CD4-positive, alpha-beta memory T cell (primary cell): ENCODE measurements around the gene CARD8. TPM values are rescaled to one million over a fixed set of nuclear protein-coding genes. Genes with fewer than 3 reads are reported as not detected.
A peak's percentile ranks its signal among the peaks of the same experiment; 100 is the strongest.
"Not testable (repeated sequence)": the region's sequence is repeated elsewhere in the genome, so short reads cannot be mapped to it uniquely, and the experiment has no call there.

Experiments used
- CTCF ChIA-PET: fragments of 350-600 bp; sonication (Branson Sonifier 250); formaldehyde crosslinking; loops from one replicate; lab custom pipeline; 2021; ENCODE audit warnings: inconsistent platforms; ENCODE audit not compliant: partially characterized antibody; lab: Charles Lee
- POLR2A ChIA-PET: fragments of 350-600 bp; sonication (Branson Sonifier 250); formaldehyde crosslinking; loops from one replicate; lab custom pipeline; 2021; ENCODE audit not compliant: partially characterized antibody; lab: Charles Lee
- DNase-seq, 5 donors: peaks; one replicate each; pipeline versions ENCODE4 v3.0.0 to v3.0.0-alpha.2; 2020 to 2022; ENCODE audit warnings: mixed read lengths in 1 of 5
- H3K27ac ChIP-seq: one replicate; pipeline ENCODE4 v1.7.0; 2013; ENCODE audit warnings: low read depth, low read length
- H3K27me3 ChIP-seq: 2 replicates; pipeline ENCODE4 v1.7.0; 2013; ENCODE audit warnings: mild to moderate bottlenecking, low read length, moderate library complexity; ENCODE audit not compliant: insufficient read depth
- H3K36me3 ChIP-seq: 2 replicates; pipeline ENCODE4 v1.7.0; 2013; ENCODE audit warnings: mild to moderate bottlenecking, low read length, moderate library complexity; ENCODE audit not compliant: insufficient read depth
- H3K4me1 ChIP-seq: 2 replicates; pipeline ENCODE4 v1.7.0; 2013; ENCODE audit warnings: mild to moderate bottlenecking, low read length, moderate library complexity; ENCODE audit not compliant: insufficient read depth
- H3K4me3 ChIP-seq, 2 donors: one replicate each; pipeline ENCODE4 v1.7.0; 2013; ENCODE audit warnings: low read length in 2 of 2, mild to moderate bottlenecking in 1 of 2
- H3K9me3 ChIP-seq, 2 donors: one replicate each; pipeline ENCODE4 v1.7.0; 2013; ENCODE audit warnings: low read length in 2 of 2, control low read depth in 1 of 2; ENCODE audit not compliant: control insufficient read depth in 1 of 2
- H3K27ac Mint-ChIP-seq, 7 donors: one replicate each; pipeline ENCODE4 v1.8.0; 2020 to 2021; ENCODE audit warnings: mixed read lengths in 7 of 7, mild to moderate bottlenecking in 6 of 7, inconsistent platforms in 3 of 7, moderate library complexity in 3 of 7
- H3K27me3 Mint-ChIP-seq, 2 donors: one replicate each; pipeline ENCODE4 v1.8.0; 2020 to 2021; ENCODE audit warnings: mixed read lengths in 2 of 2
- H3K36me3 Mint-ChIP-seq, 2 donors: one replicate each; pipeline ENCODE4 v1.8.0; 2020 to 2021; ENCODE audit warnings: mixed read lengths in 2 of 2, inconsistent platforms in 1 of 2, mild to moderate bottlenecking in 1 of 2
- H3K4me1 Mint-ChIP-seq, 4 donors: one replicate each; pipeline ENCODE4 v1.8.0; 2020 to 2021; ENCODE audit warnings: mixed read lengths in 4 of 4, mild to moderate bottlenecking in 1 of 4
- H3K4me3 Mint-ChIP-seq, 8 donors: one replicate each; pipeline ENCODE4 v1.8.0; 2020 to 2021; ENCODE audit warnings: mixed read lengths in 8 of 8, mild to moderate bottlenecking in 7 of 8, moderate library complexity in 6 of 8, inconsistent platforms in 3 of 8
- H3K9me3 Mint-ChIP-seq, 8 donors: one replicate each; pipeline ENCODE4 v1.8.0; 2020 to 2021; ENCODE audit warnings: mixed read lengths in 8 of 8, mild to moderate bottlenecking in 5 of 8, inconsistent platforms in 3 of 8, moderate library complexity in 1 of 8
- intact Hi-C: fragments of 100-400 bp; cut with micrococcal nuclease; formaldehyde crosslinking; loops from one replicate; pipeline ENCODE4 v1.15.1; 2023
- polyA plus RNA-seq, 2 donors: library from polyadenylated mRNA; unstranded; fragments of 300-500 nt; fragmentation: Illumina TruSeq; gene quantifications; one replicate each; pipeline ENCODE4 v1.2.3, GENCODE V29; 2021
- total RNA-seq, 2 experiments: library from RNA; stranded (reverse); gene quantifications; one replicate each; pipeline ENCODE4 v1.2.3, GENCODE V29; 2021

The CARD8 gene
- total and polyA plus RNA-seq, 4 experiments from 2014 or later = 74.9 to 316 (median 200) TPM

- POLR2A ChIA-PET = interaction anchor here (1.4 kb wide), 1 partner anchor 63 kb away, joined by 3 read pairs; no protein-coding TSS in a partner anchor
Observed at GRCh38 chr19:48269617-48270026, 13.9 kb upstream of the CARD8 start.

GRCh38 chr19:48265326-48265725 is 9.6 kb upstream of the CARD8 start:
- peaks cover 6 to 10% of the 10 kb centered on the region in 2 donors for H3K27me3 Mint-ChIP-seq
- H3K36me3 ChIP-seq, DNase-seq, H3K27ac ChIP-seq, H3K9me3 ChIP-seq, H3K36me3 Mint-ChIP-seq, H3K4me3 ChIP-seq, H3K27ac Mint-ChIP-seq, H3K9me3 Mint-ChIP-seq, H3K4me1 ChIP-seq, POLR2A ChIA-PET, H3K27me3 ChIP-seq, intact Hi-C loops: not testable (repeated sequence)
- peak overlapping the region in 1 of 8 donors; percentile 51 for H3K4me3 Mint-ChIP-seq
- H3K4me1 Mint-ChIP-seq = peaks cover 3 to 13% (median 7%) of the 10 kb centered on the region in 4 donors
- CTCF ChIA-PET = interaction anchor here (1.1 to 1.7 kb wide), 5 partner anchors 26 to 344 kb away, joined by 3 to 9 read pairs (median 6); partner anchors contain the start of gene PLA2G4C

More at GRCh38 chr19:48269617-48270026, 13.9 kb upstream of the CARD8 start:
- H3K4me3 Mint-ChIP-seq = peak overlapping the region in 6 of 8 donors; percentile 44 to 87 (median 68)
- H3K9me3 Mint-ChIP-seq, H3K27me3 ChIP-seq, H3K4me3 ChIP-seq, intact Hi-C loops, H3K4me1 ChIP-seq, H3K36me3 Mint-ChIP-seq, H3K9me3 ChIP-seq, DNase-seq, H3K36me3 ChIP-seq, H3K27ac ChIP-seq: not testable (repeated sequence)
- H3K4me1 Mint-ChIP-seq = peaks cover 5 to 24% (median 15%) of the 10 kb centered on the region in 4 donors
- peak overlapping the region in 2 of 7 donors; percentile 48 to 54 for H3K27ac Mint-ChIP-seq
- CTCF ChIA-PET = interaction anchor here (0.9 to 2.4 kb wide), 3 partner anchors 18 to 314 kb away, joined by 3 to 9 read pairs (median 6); no protein-coding TSS in a partner anchor
- peaks cover 8 to 12% of the 10 kb centered on the region in 2 donors for H3K27me3 Mint-ChIP-seq

- intact Hi-C loops = loop anchor here (1.0 kb wide), 7 partner anchors 11 to 153 kb away; partner anchors contain the start of genes LIG1 and ZSWIM9
- peaks cover 0 to 11% of the 10 kb centered on the region in 2 donors for H3K36me3 Mint-ChIP-seq
- peak overlapping the region; percentile 75 to 84 for H3K4me3 ChIP-seq
- POLR2A ChIA-PET = interaction anchor here (0.7 to 4.3 kb wide), 12 partner anchors 11 to 113 kb away, joined by 3 to 61 read pairs (median 4); partner anchors contain the start of gene ZSWIM9
- not testable (repeated sequence) for H3K9me3 Mint-ChIP-seq, H3K27me3 Mint-ChIP-seq, H3K9me3 ChIP-seq, DNase-seq, H3K36me3 ChIP-seq, H3K27me3 ChIP-seq
- peaks cover 18 to 40% (median 26%) of the 10 kb centered on the region in 4 donors for H3K4me1 Mint-ChIP-seq
- H3K4me1 ChIP-seq = peaks cover 32% of the 10 kb centered on the region
- CTCF ChIA-PET = interaction anchor here (0.7 to 3.6 kb wide), 16 partner anchors 14 to 296 kb away, joined by 3 to 39 read pairs (median 6); partner anchors contain the start of gene PLA2G4C
- peak overlapping the region; percentile 92 for H3K27ac ChIP-seq
- peak overlapping the region; percentile 93 to 99 (median 99) for H3K27ac Mint-ChIP-seq
- peak overlapping the region; percentile 84 to 95 (median 93) for H3K4me3 Mint-ChIP-seq
Observed at GRCh38 chr19:48260359-48260714, 4.6 kb upstream of the CARD8 start.

GRCh38 chr19:48258992-48259391 is 3.3 kb upstream of the CARD8 start:
- H3K4me3 Mint-ChIP-seq = peak overlapping the region in 4 of 8 donors; percentile 9 to 96 (median 26)
- DNase-seq, H3K27me3 ChIP-seq, H3K36me3 ChIP-seq, H3K4me3 ChIP-seq, H3K9me3 Mint-ChIP-seq, H3K9me3 ChIP-seq, H3K27me3 Mint-ChIP-seq: not testable (repeated sequence)
- H3K36me3 Mint-ChIP-seq = peaks cover 0 to 13% of the 10 kb centered on the region in 2 donors
- H3K4me1 ChIP-seq = peaks cover 44% of the 10 kb centered on the region
- H3K4me1 Mint-ChIP-seq = peaks cover 25 to 53% (median 34%) of the 10 kb centered on the region in 4 donors
- intact Hi-C loops = loop anchor here (5.0 kb wide), 1 partner anchor 63 kb away; a partner anchor contains a TSS
- H3K27ac Mint-ChIP-seq = peak overlapping the region in 5 of 7 donors; percentile 93 to 99 (median 99)
- ChIA-PET CTCF (interaction anchor here (1.1 to 3.6 kb wide), 6 partner anchors 10 to 295 kb away, joined by 3 to 39 read pairs (median 10); partner anchors contain the start of gene PLA2G4C), POLR2A (interaction anchor here (0.7 to 4.3 kb wide), 8 partner anchors 10 to 148 kb away, joined by 3 to 61 read pairs (median 4); partner anchors contain the start of genes PLA2G4C and ZSWIM9)
- peak overlapping the region; percentile 92 for H3K27ac ChIP-seq

GRCh38 chr19:48258350-48258749 is 2.6 kb upstream of the CARD8 start:
- Mint-ChIP-seq H3K9me3 (no peaks in the 10 kb centered on the region), H3K27me3 (no peaks in the 10 kb centered on the region), H3K36me3 (peaks cover 3 to 15% of the 10 kb centered on the region in 2 donors), H3K4me1 (peaks cover 29 to 60% (median 41%) of the 10 kb centered on the region in 4 donors), H3K4me3 (peak overlapping the region; percentile 85 to 98 (median 89)), H3K27ac (peak overlapping the region; percentile 90 to 97 (median 95))
- Histone ChIP-seq H3K9me3 (no peaks in the 10 kb centered on the region), H3K27ac (peak overlapping the region; percentile 52), H3K27me3 (no peaks in the 10 kb centered on the region), H3K4me1 (peaks cover 51% of the 10 kb centered on the region), H3K4me3 (peak overlapping the region in 1 of 2 donors; percentile 46), H3K36me3 (no peaks in the 10 kb centered on the region)
- ChIA-PET CTCF (interaction anchor here (1.4 to 3.6 kb wide), 3 partner anchors 9 to 150 kb away, joined by 4 to 39 read pairs (median 16); partner anchors contain the start of gene PLA2G4C), POLR2A (interaction anchor here (1.7 to 4.3 kb wide), 6 partner anchors 9 to 89 kb away, joined by 5 to 61 read pairs (median 8); no protein-coding TSS in a partner anchor)
- peak in 4 of 5 donors; percentile 29 to 65 (median 38) for DNase-seq
- intact Hi-C loops = loop anchor here (5.0 kb wide), 1 partner anchor 64 kb away; a partner anchor contains a TSS

- ChIA-PET POLR2A (interaction anchor here (1.6 to 2.8 kb wide), 4 partner anchors 9 to 76 kb away, joined by 5 to 30 read pairs (median 20); no protein-coding TSS in a partner anchor), CTCF (interaction anchor here (2.4 kb wide), 1 partner anchor 9 kb away, joined by 8 read pairs; no protein-coding TSS in a partner anchor)
- Mint-ChIP-seq H3K36me3 (peaks cover 17 to 27% of the 10 kb centered on the region in 2 donors), H3K4me1 (peaks cover 53 to 85% (median 68%) of the 10 kb centered on the region in 4 donors), H3K9me3 (no peaks in the 10 kb centered on the region), H3K27ac (peak overlapping the region; percentile 89 to 100 (median 94)), H3K4me3 (peak overlapping the region; percentile 73 to 99 (median 98)), H3K27me3 (no peaks in the 10 kb centered on the region)
- Histone ChIP-seq H3K27ac (peak overlapping the region; percentile 90), H3K4me1 (peaks cover 84% of the 10 kb centered on the region), H3K4me3 (peak overlapping the region; percentile 18 to 49), H3K36me3 (no peaks in the 10 kb centered on the region), H3K9me3 (no peaks in the 10 kb centered on the region), H3K27me3 (no peaks in the 10 kb centered on the region)
- DNase-seq = no peak
- intact Hi-C loops = no loop called here
Observed at GRCh38 chr19:48254529-48254970, 1.2 kb downstream of the CARD8 start.
